Ascending aorta (tissue), 2 donors: ENCODE data around the gene CD2AP. TPM values are rescaled to one million over a fixed set of nuclear protein-coding genes. Genes with fewer than 3 reads are reported as not detected.

Source experiments
- DNase-seq, 2 donors: peaks; one replicate each; pipeline ENCODE4 v3.0.0-alpha.2; 2019; ENCODE audit warnings: low spot score in 2 of 2
- H3K27ac ChIP-seq, 2 donors: fragments of 200-600 bp; sonication (generic); one replicate each; pipeline ENCODE4 v1.5.1; 2016 to 2017; ENCODE audit warnings: mild to moderate bottlenecking in 1 of 2
- H3K27me3 ChIP-seq: fragments of 200-600 bp; sonication (generic); one replicate; pipeline ENCODE4 v1.5.1; 2017
- H3K36me3 ChIP-seq, 2 donors: fragments of 200-600 bp; sonication (generic); one replicate each; pipeline ENCODE4 v1.5.1; 2016
- H3K4me1 ChIP-seq, 2 donors: fragments of 200-600 bp; sonication (generic); one replicate each; pipeline ENCODE4 v1.5.1; 2016 to 2017; ENCODE audit warnings: mild to moderate bottlenecking in 1 of 2
- H3K4me3 ChIP-seq, 2 donors: fragments of 200-600 bp; sonication (generic); one replicate each; pipeline ENCODE4 v1.5.1; 2016 to 2017; ENCODE audit warnings: mild to moderate bottlenecking in 1 of 2
- H3K9me3 ChIP-seq, 2 donors: fragments of 200-600 bp; sonication (generic); one replicate each; pipeline ENCODE4 v1.5.1; 2016
- CTCF ChIP-seq, 3 experiments: fragments of 200-600 bp in 2 of 3; fragments of 450-650 bp in 1 of 3; sonication (generic) in 2 of 3; IDR thresholded peaks; one replicate each; pipeline ENCODE4 v1.5.1; 2016 to 2019; ENCODE audit warnings: antibody characterized with exemption in 3 of 3, mild to moderate bottlenecking in 1 of 3, moderate library complexity in 1 of 3
- intact Hi-C: fragments of 100-400 bp; cut with DNase I; formaldehyde crosslinking; loops from one replicate; pipeline ENCODE4 v1.15.1; 2023
- total RNA-seq: library from RNA; depleted of rRNA; stranded (reverse); fragments of >200 nt; gene quantifications from one replicate; pipeline ENCODE4 v1.1.0, GENCODE V29; 2016

Gene CD2AP
- total RNA-seq, 1 donor from 2014 or later, result 18.9 TPM

- Histone ChIP-seq H3K4me3 (no peak overlapping the region), H3K4me1 (peaks cover 0 to 5% of the 10 kb centered on the region in 2 donors), H3K27ac (no peak overlapping the region), H3K9me3 (no peaks in the 10 kb centered on the region), H3K27me3 (no peaks in the 10 kb centered on the region), H3K36me3 (peaks cover 7 to 13% of the 10 kb centered on the region in 2 donors)
- TF ChIP-seq CTCF (IDR thresholded peaks at IDR 0.05), result no peak
- intact Hi-C loops, result loop anchor here (10.0 kb wide), 1 partner anchor 188 kb away; no protein-coding TSS in a partner anchor
- no peak for DNase-seq
Observed at GRCh38 chr6:47603227-47603626, 125.6 kb downstream of the CD2AP start.

GRCh38 chr6:47603995-47604394, 126.4 kb downstream of the CD2AP start:
- no peaks in the 10 kb centered on the region for H3K27me3 ChIP-seq
- DNase-seq, result no peak
- H3K4me1 ChIP-seq, result peaks cover 0 to 5% of the 10 kb centered on the region in 2 donors
- no peak for TF ChIP-seq CTCF (IDR thresholded peaks at IDR 0.05)
- intact Hi-C loops, result loop anchor here (10.0 kb wide), 1 partner anchor 189 kb away; no protein-coding TSS in a partner anchor
- peaks cover 8 to 18% of the 10 kb centered on the region in 2 donors for H3K36me3 ChIP-seq
- no peaks in the 10 kb centered on the region for H3K9me3 ChIP-seq
- no peak overlapping the region for H3K27ac ChIP-seq
- no peak overlapping the region for H3K4me3 ChIP-seq

GRCh38 chr6:47621838-47622449, 144.4 kb downstream of the CD2AP start:
- TF ChIP-seq CTCF (IDR thresholded peaks at IDR 0.05), result no peak
- Histone ChIP-seq H3K27ac (no peak overlapping the region), H3K27me3 (no peaks in the 10 kb centered on the region), H3K9me3 (no peaks in the 10 kb centered on the region), H3K36me3 (peaks cover 12 to 32% of the 10 kb centered on the region in 2 donors), H3K4me1 (no peaks in the 10 kb centered on the region), H3K4me3 (no peak overlapping the region)
- no peak for DNase-seq
- intact Hi-C loops, result no loop called here

GRCh38 chr6:47626782-47627181, 149.2 kb downstream of the CD2AP start:
- Histone ChIP-seq H3K27me3 (no peaks in the 10 kb centered on the region), H3K4me3 (no peak overlapping the region), H3K9me3 (no peaks in the 10 kb centered on the region), H3K4me1 (peaks cover 0 to 3% of the 10 kb centered on the region in 2 donors), H3K36me3 (peaks cover 7 to 11% of the 10 kb centered on the region in 2 donors), H3K27ac (no peak overlapping the region)
- no peak for TF ChIP-seq CTCF (IDR thresholded peaks at IDR 0.05)
- no peak for DNase-seq
- intact Hi-C loops, result no loop called here

- peaks cover 0 to 5% of the 10 kb centered on the region in 2 donors for H3K4me1 ChIP-seq
- H3K27me3 ChIP-seq, result no peaks in the 10 kb centered on the region
- H3K4me3 ChIP-seq, result no peak overlapping the region
- DNase-seq, result no peak
- intact Hi-C loops, result no loop called here
- H3K9me3 ChIP-seq, result no peaks in the 10 kb centered on the region
- no peaks in the 10 kb centered on the region for H3K36me3 ChIP-seq
- no peak overlapping the region for H3K27ac ChIP-seq
- no peak for TF ChIP-seq CTCF (IDR thresholded peaks at IDR 0.05)
Observed at GRCh38 chr6:47628448-47629272, 151.1 kb downstream of the CD2AP start.
